Caco-2 (cell line): ENCODE results near the gene PKD1L1. TPM values are rescaled to one million over a fixed set of nuclear protein-coding genes. Genes with fewer than 3 reads are reported as not detected.

Experiments
- BruUV-seq: library from RNA; stranded (reverse); fragments of 400-500 nt; replicated peaks from 2 replicates; lab custom pipeline; 2021; lab: Mats Ljungman, UMichigan
- CTCF ChIA-PET: fragments of 300-600 bp; sonication (Branson Sonifier 250); formaldehyde crosslinking; loops from one replicate; lab custom pipeline; 2022; ENCODE audit warnings: antibody characterized with exemption; lab: Charles Lee
- POLR2A ChIA-PET: fragments of 300-600 bp; sonication (Branson Sonifier 250); formaldehyde crosslinking; loops from one replicate; lab custom pipeline; 2022; ENCODE audit warnings: antibody characterized with exemption; lab: Charles Lee
- DNase-seq, 2 experiments: peaks; one replicate each; pipeline versions ENCODE4 v3.0.0 to v3.0.0-alpha.2; 2020 to 2022
- H3K27me3 ChIP-seq: replicated peaks from 2 replicates; pipeline ENCODE4 v1.6.0; 2011; ENCODE audit warnings: low read length; ENCODE audit not compliant: control insufficient read depth, insufficient read depth
- H3K36me3 ChIP-seq: 2 replicates; pipeline ENCODE4 v1.5.1; 2011; ENCODE audit warnings: low read length; ENCODE audit not compliant: control insufficient read depth, insufficient read depth
- H3K4me1 ChIP-seq: fragments of 250-450 bp; sonication (Bioruptor Pico); 2 replicates; pipeline ENCODE4 v1.5.1; 2020; ENCODE audit warnings: mild to moderate bottlenecking
- H3K4me3 ChIP-seq: 2 replicates; pipeline ENCODE4 v1.5.1; 2011; ENCODE audit warnings: low read depth, mild to moderate bottlenecking, control low read depth, low read length
- H3K9me3 ChIP-seq: fragments of 250-450 bp; sonication (Bioruptor Pico); 2 replicates; pipeline ENCODE4 v1.5.1; 2020; ENCODE audit warnings: mild to moderate bottlenecking, moderate library complexity
- H3K27ac Mint-ChIP-seq: one replicate; pipeline ENCODE4 v1.8.0; 2022; ENCODE audit warnings: mixed read lengths; ENCODE audit not compliant: unreplicated experiment
- H3K27me3 Mint-ChIP-seq: one replicate; pipeline ENCODE4 v1.8.0; 2022; ENCODE audit warnings: mixed read lengths; ENCODE audit not compliant: insufficient read depth, unreplicated experiment
- H3K36me3 Mint-ChIP-seq: one replicate; pipeline ENCODE4 v1.8.0; 2022; ENCODE audit warnings: mild to moderate bottlenecking, mixed read lengths; ENCODE audit not compliant: insufficient read depth, unreplicated experiment
- H3K4me1 Mint-ChIP-seq: one replicate; pipeline ENCODE4 v1.8.0; 2022; ENCODE audit warnings: low read depth, mixed read lengths; ENCODE audit not compliant: unreplicated experiment
- H3K4me3 Mint-ChIP-seq: one replicate; pipeline ENCODE4 v1.8.0; 2022; ENCODE audit warnings: mild to moderate bottlenecking, moderate library complexity, mixed read lengths; ENCODE audit not compliant: unreplicated experiment
- H3K9me3 Mint-ChIP-seq: one replicate; pipeline ENCODE4 v1.8.0; 2022; ENCODE audit warnings: mixed read lengths; ENCODE audit not compliant: unreplicated experiment
- CTCF ChIP-seq, 2 experiments: fragments of 200-600 bp in 1 of 2; IDR thresholded peaks; 1 replicate in 1 of 2; 2 replicates in 1 of 2; pipeline versions ENCODE4 v1.5.1 to v1.8.0; 2011 to 2022; ENCODE audit warnings: antibody characterized with exemption in 1 of 2, control low read depth in 1 of 2, inconsistent platforms in 1 of 2, low read depth in 1 of 2, low read length in 1 of 2, mild to moderate bottlenecking in 1 of 2, moderate library complexity in 1 of 2; ENCODE audit not compliant: insufficient read depth in 1 of 2, severe bottlenecking in 1 of 2, unreplicated experiment in 1 of 2
- intact Hi-C: fragments of 100-400 bp; cut with micrococcal nuclease; formaldehyde crosslinking; loops from one replicate; pipeline ENCODE4 v1.10.0; 2022; ENCODE audit not compliant: unreplicated experiment
- total RNA-seq: library from RNA; stranded (reverse); gene quantifications from 2 replicates; pipeline ENCODE4 v1.2.3, GENCODE V29; 2022

Gene PKD1L1
- total RNA-seq, 1 experiment from 2014 or later: 0.25 TPM

DNA sequence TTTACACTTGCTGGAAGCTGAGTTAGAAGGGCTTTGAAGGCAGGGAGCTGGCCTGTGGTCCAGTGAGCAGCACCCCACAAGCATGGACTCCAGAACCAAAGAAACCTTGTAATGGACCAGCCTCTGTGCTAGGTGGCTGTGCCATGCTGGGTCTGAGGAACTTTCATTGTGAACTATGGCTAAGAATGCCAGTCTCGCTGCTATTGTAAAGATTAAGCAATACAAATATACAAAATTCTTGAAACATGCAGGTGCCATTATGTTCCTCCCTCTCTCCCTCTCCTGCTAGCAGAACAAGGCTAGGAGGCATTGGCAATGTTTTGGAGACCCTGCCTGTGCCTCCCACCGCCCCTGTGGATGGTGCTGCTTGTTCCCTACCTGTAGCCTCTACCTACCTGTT is 105.0 kb downstream of the PKD1L1 start:
- DNase-seq: no peak
- Mint-ChIP-seq H3K27ac (no peak overlapping the region), H3K9me3 (no peaks in the 10 kb centered on the region), H3K4me3 (no peak overlapping the region), H3K36me3 (no peaks in the 10 kb centered on the region), H3K4me1 (peaks cover 9% of the 10 kb centered on the region), H3K27me3 (peaks cover 3% of the 10 kb centered on the region)
- no peaks in the 10 kb centered on the region for H3K27me3 ChIP-seq
- ChIA-PET POLR2A (no interaction called here), CTCF (interaction anchor here (0.8 kb wide), 1 partner anchor 550 kb away, joined by 3 read pairs; no protein-coding TSS in a partner anchor)
- no peaks in the 10 kb centered on the region for H3K9me3 ChIP-seq
- intact Hi-C loops: no loop called here
- H3K36me3 ChIP-seq: no peaks in the 10 kb centered on the region
- TF ChIP-seq CTCF (IDR thresholded peaks at IDR 0.05; ENCODE audit: insufficient read depth in 1 of 2, low read depth in 1 of 2, low read length in 1 of 2, severe bottlenecking in 1 of 2, unreplicated experiment in 1 of 2): no peak
- peaks cover 5% of the 10 kb centered on the region for H3K4me1 ChIP-seq
- H3K4me3 ChIP-seq: no peak overlapping the region
- no TSS peak for BruUV-seq

DNA sequence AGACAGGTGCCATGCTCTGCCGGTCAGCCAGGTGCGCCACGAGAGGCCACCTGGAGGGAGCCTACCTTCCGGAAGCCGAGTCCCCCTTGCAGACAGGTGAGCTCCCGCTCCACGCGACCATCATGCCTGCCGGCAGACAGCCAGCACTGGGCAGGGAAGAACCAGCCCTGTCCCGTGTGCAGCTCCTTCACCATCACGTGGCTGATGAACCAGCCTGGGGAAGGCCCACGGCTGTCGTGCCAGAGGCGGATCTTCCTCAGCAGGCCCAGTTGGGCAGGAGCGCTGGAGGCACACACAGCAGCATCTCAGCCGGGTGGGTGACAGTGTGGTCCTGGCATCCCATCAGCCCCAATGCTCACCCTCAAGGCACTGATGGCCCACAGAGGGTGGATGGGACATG is 108.9 kb downstream of the PKD1L1 start:
- no peak for TF ChIP-seq CTCF (IDR thresholded peaks at IDR 0.05; ENCODE audit: insufficient read depth in 1 of 2, low read depth in 1 of 2, low read length in 1 of 2, severe bottlenecking in 1 of 2, unreplicated experiment in 1 of 2)
- H3K36me3 Mint-ChIP-seq: no peaks in the 10 kb centered on the region
- BruUV-seq: no TSS peak
- no peaks in the 10 kb centered on the region for H3K4me1 ChIP-seq
- H3K27ac Mint-ChIP-seq: no peak overlapping the region
- no peaks in the 10 kb centered on the region for H3K9me3 Mint-ChIP-seq
- H3K4me1 Mint-ChIP-seq: no peaks in the 10 kb centered on the region
- POLR2A ChIA-PET: no interaction called here
- no peaks in the 10 kb centered on the region for H3K27me3 ChIP-seq
- no peak for DNase-seq
- H3K36me3 ChIP-seq: no peaks in the 10 kb centered on the region
- intact Hi-C loops: no loop called here
- H3K27me3 Mint-ChIP-seq: peaks cover 3% of the 10 kb centered on the region
- H3K9me3 ChIP-seq: no peaks in the 10 kb centered on the region
- H3K4me3 Mint-ChIP-seq: no peak overlapping the region
- H3K4me3 ChIP-seq: no peak overlapping the region
- CTCF ChIA-PET: no interaction called here

- Mint-ChIP-seq H3K36me3 (no peaks in the 10 kb centered on the region), H3K27ac (no peak overlapping the region), H3K4me1 (no peaks in the 10 kb centered on the region), H3K4me3 (no peak overlapping the region), H3K27me3 (peaks cover 3% of the 10 kb centered on the region), H3K9me3 (no peaks in the 10 kb centered on the region)
- H3K36me3 ChIP-seq: no peaks in the 10 kb centered on the region
- no peaks in the 10 kb centered on the region for H3K9me3 ChIP-seq
- no peak for TF ChIP-seq CTCF (IDR thresholded peaks at IDR 0.05; ENCODE audit: insufficient read depth in 1 of 2, low read depth in 1 of 2, low read length in 1 of 2, severe bottlenecking in 1 of 2, unreplicated experiment in 1 of 2)
- no peak for DNase-seq
- H3K4me3 ChIP-seq: no peak overlapping the region
- no peaks in the 10 kb centered on the region for H3K27me3 ChIP-seq
- no peaks in the 10 kb centered on the region for H3K4me1 ChIP-seq
- BruUV-seq: no TSS peak
- CTCF ChIA-PET: no interaction called here
- POLR2A ChIA-PET: no interaction called here
- intact Hi-C loops: no loop called here
Measured at GRCh38 chr7:47837826-47838225, 110.4 kb downstream of the PKD1L1 start.
